ENCODE results near the gene CHRNB4. TPM values are rescaled to one million over a fixed set of nuclear protein-coding genes. Genes with fewer than 3 reads are reported as not detected.
A peak's percentile ranks its signal among the peaks of the same experiment; 100 is the strongest.
"Not testable (repeated sequence)": the region's sequence is repeated elsewhere in the genome, so short reads cannot be mapped to it uniquely, and the experiment has no call there.

The CHRNB4 gene
- polyA plus RNA-seq (ENCODE audit: insufficient read length in 10 of 10): 1 to 10 TPM in 2 of 10 donors, under 1 TPM in 8; 0.16 to 1.2 (median 0.41) TPM
- long read RNA-seq, donor 1, partial matches to known transcripts: 0 of 1 reads
- long read RNA-seq, donor 1, other reads (novel, unspliced or antisense): 0 of 1 reads
- long read RNA-seq, donor 2: 0 reads
- long read RNA-seq, donor 3: 0 reads
- long read RNA-seq, donor 4: 0 reads
- long read RNA-seq, donor 5, partial matches to known transcripts: 0 of 1 reads
- long read RNA-seq, donor 5, other reads (novel, unspliced or antisense): 0 of 1 reads
- long read RNA-seq, donor 6: 0 reads
- long read RNA-seq, donor 7: 0 reads
- long read RNA-seq, donor 8: 0 reads
- long read RNA-seq, donor 9: 0 reads

- DNase-seq: peak in 2 of 3 donors; percentile 22 to 75
Observed at GRCh38 chr15:78641102-78641748, at the start of gene CHRNB4. CHRNB4 (minus strand) TSS chr15:78641210; CDS start chr15:78641133, 77 bp downstream.

GRCh38 chr15:78689626-78690025 lies 48.6 kb upstream of the CHRNB4 start:
- DNase-seq: no peak

GRCh38 chr15:78685925-78686324 lies 44.9 kb upstream of the CHRNB4 start:
- no peak for DNase-seq

- DNase-seq: peak in 2 of 3 donors; percentile 45 to 78
Observed at GRCh38 chr15:78685159-78685921, 44.3 kb upstream of the CHRNB4 start.

GRCh38 chr15:78684657-78685056 lies 43.6 kb upstream of the CHRNB4 start:
- DNase-seq: no peak

- not testable (repeated sequence) for DNase-seq
Observed at GRCh38 chr15:78683599-78683998, 42.6 kb upstream of the CHRNB4 start.

- DNase-seq: no peak
Observed at GRCh38 chr15:78682693-78683410, 41.8 kb upstream of the CHRNB4 start.

- DNase-seq: no peak
Observed at GRCh38 chr15:78682004-78682651, 41.1 kb upstream of the CHRNB4 start.

GRCh38 chr15:78681281-78682003 lies 40.4 kb upstream of the CHRNB4 start:
- peak in 1 of 3 donors; percentile 35 for DNase-seq

- no peak for DNase-seq
Observed at GRCh38 chr15:78680431-78681075, 39.5 kb upstream of the CHRNB4 start.

GRCh38 chr15:78679089-78679511 lies 38.1 kb upstream of the CHRNB4 start:
- DNase-seq: no peak

GRCh38 chr15:78676424-78677110 lies 35.6 kb upstream of the CHRNB4 start:
- DNase-seq: no peak

- no peak for DNase-seq
Observed at GRCh38 chr15:78675617-78676360, 34.8 kb upstream of the CHRNB4 start.

GRCh38 chr15:78675206-78675605 lies 34.2 kb upstream of the CHRNB4 start:
- DNase-seq: no peak

GRCh38 chr15:78673917-78674444 lies 33.0 kb upstream of the CHRNB4 start:
- DNase-seq: no peak

GRCh38 chr15:78673476-78673875 lies 32.5 kb upstream of the CHRNB4 start:
- DNase-seq: peak in 1 of 3 donors; percentile 53

- no peak for DNase-seq
Observed at GRCh38 chr15:78672285-78673014, 31.4 kb upstream of the CHRNB4 start.

Measured in muscle of back (tissue), 13 donors.